ENCODE results near the gene MYO5B.

Gene MYO5B

DNA sequence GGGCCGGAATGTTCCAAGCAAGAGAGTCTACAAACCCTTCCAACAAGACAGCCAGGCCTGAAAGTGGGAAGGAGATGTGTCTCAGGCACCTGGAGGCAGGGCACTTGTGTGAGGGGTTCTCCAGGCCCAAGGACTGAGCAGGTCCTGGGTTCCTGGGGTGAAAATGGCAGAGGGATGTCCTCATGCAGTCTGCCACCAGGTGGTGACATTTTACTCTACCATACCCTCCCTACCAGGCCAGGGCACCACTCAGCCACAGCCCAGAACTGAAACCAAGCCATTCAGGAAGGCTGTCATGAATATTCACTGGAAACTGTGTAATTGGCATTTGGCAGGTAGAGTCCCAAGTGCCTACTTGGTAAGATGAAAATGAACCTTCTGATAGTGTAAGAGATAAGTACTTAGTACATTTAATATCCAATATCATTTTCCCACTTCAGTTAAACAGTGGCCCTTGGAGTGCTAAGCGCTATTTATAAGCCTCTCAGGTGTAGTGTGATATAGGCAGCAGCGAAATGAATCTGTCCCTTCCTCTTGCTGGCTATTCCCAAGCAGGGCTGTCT is 185.1 kb downstream of the MYO5B start:
- H3K9ac ChIP-seq (ENCODE audit: low read length), result no peak overlapping the region
- H2AFZ ChIP-seq (ENCODE audit: low read depth, low read length, severe bottlenecking), result no peak overlapping the region
- TF ChIP-seq CTCF (IDR thresholded peaks at IDR 0.05; ENCODE audit: insufficient read depth, low read length, poor library complexity, severe bottlenecking) (peak; percentile 56), EZH2phosphoT487 (conservative IDR thresholded peaks at IDR 0.05; ENCODE audit: low read length) (no peak)
- H4K20me1 ChIP-seq (ENCODE audit: low read depth, low read length), result no peaks in the 10 kb centered on the region
- H3K36me3 ChIP-seq (ENCODE audit: low read length), result no peaks in the 10 kb centered on the region
- H3K4me2 ChIP-seq (ENCODE audit: low read depth, low read length, poor library complexity, severe bottlenecking), result no peak overlapping the region
- H3K9me3 ChIP-seq (ENCODE audit: insufficient read depth, low read length), result no peaks in the 10 kb centered on the region
- no peak overlapping the region for H3K4me3 ChIP-seq (ENCODE audit: insufficient read depth, low read length, poor library complexity, severe bottlenecking)
- no peaks in the 10 kb centered on the region for H3K9me2 ChIP-seq (replicated peaks; ENCODE audit: insufficient read depth, low read length)
- H3K27me3 ChIP-seq (ENCODE audit: low read length), result no peaks in the 10 kb centered on the region
- H3F3A ChIP-seq (ENCODE audit: insufficient read depth), result no peaks in the 10 kb centered on the region
- no peaks in the 10 kb centered on the region for H3K79me2 ChIP-seq (ENCODE audit: insufficient read depth, low read length)
- H3K27ac ChIP-seq (ENCODE audit: low read depth, low read length), result no peak overlapping the region

GRCh38 chr18:50008306-50008705 is 186.6 kb downstream of the MYO5B start:
- Histone ChIP-seq H3K9me3 (ENCODE audit: insufficient read depth, low read length) (no peaks in the 10 kb centered on the region), H4K20me1 (ENCODE audit: low read depth, low read length) (no peaks in the 10 kb centered on the region), H3K4me2 (ENCODE audit: low read depth, low read length, poor library complexity, severe bottlenecking) (no peak overlapping the region)

DNA sequence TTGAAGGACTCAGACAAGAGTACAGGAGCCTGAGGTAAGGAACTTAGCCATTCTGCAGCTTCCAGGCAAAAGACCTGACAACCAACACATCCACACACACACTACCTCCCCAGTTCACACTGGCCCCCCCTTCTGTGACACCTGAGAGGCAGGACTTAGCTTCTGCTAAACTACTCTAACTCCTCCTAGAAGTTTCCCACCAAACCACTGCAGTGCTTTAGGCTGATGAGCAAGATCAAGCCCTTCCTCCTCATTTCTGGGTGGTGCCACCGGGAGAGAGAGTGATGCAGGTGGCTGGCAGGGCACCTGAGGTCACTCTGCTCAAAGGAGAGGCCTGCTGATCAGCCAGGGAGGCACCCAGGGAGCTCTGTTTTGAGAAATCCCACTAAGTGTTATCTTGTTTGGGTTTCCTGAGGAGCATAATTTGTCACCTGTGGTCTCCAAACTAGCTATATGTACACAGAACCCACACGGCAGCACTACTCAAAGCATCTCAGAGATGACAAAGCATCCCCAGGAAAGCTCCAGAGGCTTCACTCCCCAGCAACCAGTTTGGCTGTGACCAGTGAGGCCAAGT is 188.4 kb downstream of the MYO5B start:
- no peak overlapping the region for H3K4me3 ChIP-seq (ENCODE audit: insufficient read depth, low read length, poor library complexity, severe bottlenecking)
- no peaks in the 10 kb centered on the region for H4K20me1 ChIP-seq (ENCODE audit: low read depth, low read length)
- no peaks in the 10 kb centered on the region for H3K27me3 ChIP-seq (ENCODE audit: low read length)
- no peak overlapping the region for H3K9ac ChIP-seq (ENCODE audit: low read length)
- H3K36me3 ChIP-seq (ENCODE audit: low read length), result no peaks in the 10 kb centered on the region
- H3F3A ChIP-seq (ENCODE audit: insufficient read depth), result no peaks in the 10 kb centered on the region
- no peaks in the 10 kb centered on the region for H3K9me2 ChIP-seq (replicated peaks; ENCODE audit: insufficient read depth, low read length)
- no peaks in the 10 kb centered on the region for H3K79me2 ChIP-seq (ENCODE audit: insufficient read depth, low read length)
- no peak overlapping the region for H2AFZ ChIP-seq (ENCODE audit: low read depth, low read length, severe bottlenecking)
- H3K9me3 ChIP-seq (ENCODE audit: insufficient read depth, low read length), result no peaks in the 10 kb centered on the region
- H3K27ac ChIP-seq (ENCODE audit: low read depth, low read length), result no peak overlapping the region
- TF ChIP-seq EZH2phosphoT487 (conservative IDR thresholded peaks at IDR 0.05; ENCODE audit: low read length) (no peak), CTCF (IDR thresholded peaks at IDR 0.05; ENCODE audit: insufficient read depth, low read length, poor library complexity, severe bottlenecking) (no peak)
- no peak overlapping the region for H3K4me2 ChIP-seq (ENCODE audit: low read depth, low read length, poor library complexity, severe bottlenecking)

More at GRCh38 chr18:50008306-50008705, 186.6 kb downstream of the MYO5B start:
- H3K79me2 ChIP-seq (ENCODE audit: insufficient read depth, low read length), result no peaks in the 10 kb centered on the region
- H3K36me3 ChIP-seq (ENCODE audit: low read length), result no peaks in the 10 kb centered on the region
- no peak overlapping the region for H2AFZ ChIP-seq (ENCODE audit: low read depth, low read length, severe bottlenecking)
- H3K9me2 ChIP-seq (replicated peaks; ENCODE audit: insufficient read depth, low read length), result no peaks in the 10 kb centered on the region
- no peak overlapping the region for H3K9ac ChIP-seq (ENCODE audit: low read length)
- no peak overlapping the region for H3K27ac ChIP-seq (ENCODE audit: low read depth, low read length)
- H3F3A ChIP-seq (ENCODE audit: insufficient read depth), result no peaks in the 10 kb centered on the region
- no peaks in the 10 kb centered on the region for H3K27me3 ChIP-seq (ENCODE audit: low read length)
- H3K4me3 ChIP-seq (ENCODE audit: insufficient read depth, low read length, poor library complexity, severe bottlenecking), result no peak overlapping the region
- no peak for TF ChIP-seq EZH2phosphoT487 (conservative IDR thresholded peaks at IDR 0.05; ENCODE audit: low read length)
- no peak for TF ChIP-seq CTCF (IDR thresholded peaks at IDR 0.05; ENCODE audit: insufficient read depth, low read length, poor library complexity, severe bottlenecking)
